ENCODE measurements around the gene COL5A2. TPM values are rescaled to one million over a fixed set of nuclear protein-coding genes. Genes with fewer than 3 reads are reported as not detected.

COL5A2 gene
- total RNA-seq, 6 experiments from 2014 or later, result 5.7 to 17.6 (median 8.6) TPM

DNA sequence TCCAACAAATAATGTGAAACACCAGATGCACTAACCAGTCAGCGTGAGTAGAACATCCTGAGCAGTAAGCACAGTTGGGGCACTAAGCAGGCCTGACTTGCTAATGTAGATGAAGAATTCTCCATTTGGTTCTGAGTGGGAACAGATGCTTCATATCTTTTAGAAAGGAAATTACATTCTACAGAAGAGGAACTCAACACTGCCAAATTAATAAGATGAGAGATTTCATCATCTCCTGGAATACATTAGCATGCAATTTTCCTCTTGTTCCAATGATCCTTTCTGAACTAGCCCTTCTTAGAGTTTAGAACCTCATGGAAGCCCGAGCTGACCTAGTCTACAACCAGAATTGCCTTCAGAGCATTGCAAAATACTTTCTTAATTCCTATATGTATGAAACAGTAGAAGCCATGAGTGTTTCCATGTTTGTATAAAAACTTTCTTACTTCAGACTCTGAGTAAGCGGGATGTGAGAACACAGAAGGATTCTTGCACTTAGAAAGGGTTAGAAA, 34.8 kb downstream of the COL5A2 start:
- Histone ChIP-seq H3K27ac (no peak overlapping the region), H3K4me3 (no peak overlapping the region), H3K9me3 (no peaks in the 10 kb centered on the region), H3K4me1 (peaks cover 0 to 1% (median under 1%) of the 10 kb centered on the region in 4 donors), H3K27me3 (no peaks in the 10 kb centered on the region), H3K36me3 (no peaks in the 10 kb centered on the region)
- intact Hi-C loops (cut with DNase I), result no loop called here
- DNase-seq (no peak), ATAC-seq (no peak)
- TF ChIP-seq, protein P1, sequence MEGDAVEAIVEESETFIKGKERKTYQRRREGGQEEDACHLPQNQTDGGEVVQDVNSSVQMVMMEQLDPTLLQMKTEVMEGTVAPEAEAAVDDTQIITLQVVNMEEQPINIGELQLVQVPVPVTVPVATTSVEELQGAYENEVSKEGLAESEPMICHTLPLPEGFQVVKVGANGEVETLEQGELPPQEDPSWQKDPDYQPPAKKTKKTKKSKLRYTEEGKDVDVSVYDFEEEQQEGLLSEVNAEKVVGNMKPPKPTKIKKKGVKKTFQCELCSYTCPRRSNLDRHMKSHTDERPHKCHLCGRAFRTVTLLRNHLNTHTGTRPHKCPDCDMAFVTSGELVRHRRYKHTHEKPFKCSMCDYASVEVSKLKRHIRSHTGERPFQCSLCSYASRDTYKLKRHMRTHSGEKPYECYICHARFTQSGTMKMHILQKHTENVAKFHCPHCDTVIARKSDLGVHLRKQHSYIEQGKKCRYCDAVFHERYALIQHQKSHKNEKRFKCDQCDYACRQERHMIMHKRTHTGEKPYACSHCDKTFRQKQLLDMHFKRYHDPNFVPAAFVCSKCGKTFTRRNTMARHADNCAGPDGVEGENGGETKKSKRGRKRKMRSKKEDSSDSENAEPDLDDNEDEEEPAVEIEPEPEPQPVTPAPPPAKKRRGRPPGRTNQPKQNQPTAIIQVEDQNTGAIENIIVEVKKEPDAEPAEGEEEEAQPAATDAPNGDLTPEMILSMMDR (IDR thresholded peaks at IDR 0.05), result no peak
- no peak for TF ChIP-seq POLR2A (IDR thresholded peaks at IDR 0.05)
- WGBS (ENCODE audit: insufficient coverage, low coverage, low lambda C conversion rate, missing lambda C conversion rate), result 91% methylated on average over 3 of the region's 3 CpGs

DNA sequence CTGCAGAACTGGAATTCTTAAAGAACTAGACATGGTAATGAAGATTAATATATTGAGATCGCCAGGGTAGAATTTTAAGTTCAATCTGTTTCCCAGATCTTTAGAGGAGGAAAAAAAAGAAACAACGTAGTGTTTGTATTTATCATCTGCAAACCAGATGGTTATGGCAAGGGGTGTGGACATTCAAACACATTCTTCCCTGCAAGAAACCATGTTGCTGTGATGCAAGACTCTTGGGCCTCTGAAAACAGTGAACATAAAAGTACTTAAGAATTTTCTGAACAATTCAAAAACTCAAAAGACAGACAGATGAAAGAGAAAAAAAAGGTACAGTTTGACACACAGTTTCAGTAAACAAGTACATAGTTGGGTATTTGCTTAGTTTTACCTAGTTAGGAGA, 35.6 kb downstream of the COL5A2 start:
- Histone ChIP-seq H3K27me3 (no peaks in the 10 kb centered on the region), H3K27ac (no peak overlapping the region), H3K4me3 (no peak overlapping the region), H3K9me3 (no peaks in the 10 kb centered on the region), H3K36me3 (no peaks in the 10 kb centered on the region), H3K4me1 (no peaks in the 10 kb centered on the region)
- ATAC-seq (no peak), DNase-seq (no peak)
- intact Hi-C loops (cut with DNase I), result no loop called here
- WGBS (ENCODE audit: insufficient coverage, low coverage, low lambda C conversion rate, missing lambda C conversion rate), result 84% methylated on average over 2 of the region's 2 CpGs
- TF ChIP-seq, protein P1 (IDR thresholded peaks at IDR 0.05), result no peak
- no peak for TF ChIP-seq POLR2A (IDR thresholded peaks at IDR 0.05)

DNA sequence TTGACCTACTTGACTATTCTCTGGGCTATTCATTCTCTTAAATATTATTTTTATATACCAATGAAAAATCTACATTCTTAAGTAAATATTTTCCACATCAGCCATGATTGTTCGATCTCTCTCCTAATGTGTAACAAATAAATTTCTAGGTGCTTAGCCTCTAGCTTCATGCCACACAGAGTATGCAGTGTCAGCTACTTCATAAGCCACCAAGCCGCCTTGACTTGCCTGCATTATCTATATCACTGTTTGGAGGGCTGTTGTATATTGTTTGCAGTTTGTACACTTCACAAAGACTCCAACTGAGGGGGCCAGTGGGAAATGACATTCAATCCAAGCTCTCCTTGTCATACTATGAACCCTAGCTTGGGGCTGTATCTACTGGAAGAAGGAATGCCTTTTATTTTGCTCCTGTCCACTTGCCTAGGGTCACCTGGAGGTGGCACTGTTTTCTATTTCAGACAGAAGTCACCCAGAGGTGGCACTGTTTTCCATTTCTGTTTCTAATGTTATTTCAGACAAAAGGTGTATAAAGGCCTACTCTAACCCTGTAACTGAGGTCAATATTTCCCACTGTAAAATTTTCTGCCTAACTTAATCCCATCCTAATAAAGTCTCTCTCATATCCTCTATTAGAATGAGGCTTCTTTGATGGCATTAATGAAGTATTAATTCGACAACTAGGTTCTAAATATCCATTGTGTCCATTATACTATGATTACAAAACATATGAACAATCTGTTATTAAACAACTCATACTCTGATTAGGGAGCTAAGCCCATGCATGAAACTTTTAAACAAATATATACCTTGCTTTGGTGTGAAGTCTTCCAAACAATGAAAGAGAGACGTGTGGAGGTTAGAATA, 36.4 kb downstream of the COL5A2 start:
- Histone ChIP-seq H3K27me3 (no peaks in the 10 kb centered on the region), H3K4me1 (no peaks in the 10 kb centered on the region), H3K27ac (no peak overlapping the region), H3K36me3 (no peaks in the 10 kb centered on the region), H3K9me3 (no peaks in the 10 kb centered on the region), H3K4me3 (no peak overlapping the region)
- TF ChIP-seq, protein P1 (IDR thresholded peaks at IDR 0.05), result peak; percentile 87 to 94 (median 90)
- TF ChIP-seq POLR2A (IDR thresholded peaks at IDR 0.05), result no peak
- intact Hi-C loops (cut with DNase I), result no loop called here
- 73% methylated on average over 4 of the region's 4 CpGs for WGBS (ENCODE audit: insufficient coverage, low coverage, low lambda C conversion rate, missing lambda C conversion rate)
- ATAC-seq (peak; percentile 99 to 100 (median 99)), DNase-seq (peak in 1 of 3 donors; percentile 56)

DNA sequence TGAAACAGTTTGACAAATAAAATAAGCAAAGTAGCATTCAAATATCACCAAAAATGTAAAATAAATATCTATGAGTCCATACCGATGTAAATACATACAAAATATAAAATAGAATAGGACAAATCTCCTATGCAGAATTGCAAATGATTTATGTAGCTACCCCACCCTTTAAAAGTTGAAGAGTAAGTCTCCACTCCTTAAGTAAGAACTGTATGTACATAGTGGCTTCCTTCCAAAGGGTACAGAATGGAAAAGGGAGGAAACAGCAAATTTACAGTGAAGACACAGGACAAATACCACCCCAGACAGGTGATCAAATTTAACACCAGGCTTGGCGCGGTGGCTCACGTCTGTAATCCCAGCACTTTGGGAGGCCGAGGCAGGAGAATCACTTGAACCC, 40.8 kb downstream of the COL5A2 start:
- DNase-seq (no peak), ATAC-seq (no peak)
- no peak for TF ChIP-seq POLR2A (IDR thresholded peaks at IDR 0.05)
- TF ChIP-seq, protein P1 (IDR thresholded peaks at IDR 0.05), result no peak
- H3K27ac ChIP-seq, result no peak overlapping the region
- WGBS (ENCODE audit: insufficient coverage, low coverage, low lambda C conversion rate, missing lambda C conversion rate), result 95% methylated on average over 4 of the region's 5 CpGs
- H3K4me3 ChIP-seq, result no peak overlapping the region
- H3K4me1 ChIP-seq, result no peaks in the 10 kb centered on the region
- intact Hi-C loops (cut with DNase I), result no loop called here
- H3K9me3 ChIP-seq, result no peaks in the 10 kb centered on the region
- no peaks in the 10 kb centered on the region for H3K36me3 ChIP-seq
- no peaks in the 10 kb centered on the region for H3K27me3 ChIP-seq

Measured in right lobe of liver (tissue), 6 donors.